ENCODE results near the gene ELK4.

Gene ELK4

GRCh38 chr1:205580923-205581180 lies 51.0 kb downstream of the ELK4 start:
- DNase-seq (ENCODE audit: low read depth) = no peak

- DNase-seq (ENCODE audit: low read depth) = no peak
These were observed 51.5 kb downstream of the ELK4 start for GRCh38 chr1:205580140-205580922.

GRCh38 chr1:205579711-205580110 lies 52.1 kb downstream of the ELK4 start:
- no peak for DNase-seq (ENCODE audit: low read depth)

GRCh38 chr1:205578780-205579571 lies 52.8 kb downstream of the ELK4 start:
- no peak for DNase-seq (ENCODE audit: low read depth)

GRCh38 chr1:205577874-205578658 lies 53.7 kb downstream of the ELK4 start:
- DNase-seq (ENCODE audit: low read depth) = no peak

GRCh38 chr1:205576805-205577761 lies 54.7 kb downstream of the ELK4 start:
- DNase-seq (ENCODE audit: low read depth) = no peak

GRCh38 chr1:205576011-205576410 lies 55.8 kb downstream of the ELK4 start:
- no peak for DNase-seq (ENCODE audit: low read depth)

- DNase-seq (ENCODE audit: low read depth) = no peak
These were observed 56.4 kb downstream of the ELK4 start for GRCh38 chr1:205575294-205575885.

- no peak for DNase-seq (ENCODE audit: low read depth)
These were observed 59.4 kb downstream of the ELK4 start for GRCh38 chr1:205572421-205572820.

GRCh38 chr1:205571747-205572146 lies 60.1 kb downstream of the ELK4 start:
- no peak for DNase-seq (ENCODE audit: low read depth)

GRCh38 chr1:205570796-205571537 lies 60.8 kb downstream of the ELK4 start:
- no peak for DNase-seq (ENCODE audit: low read depth)

GRCh38 chr1:205570173-205570501 lies 61.7 kb downstream of the ELK4 start:
- DNase-seq (ENCODE audit: low read depth) = no peak

- DNase-seq (ENCODE audit: low read depth) = no peak
These were observed 62.2 kb downstream of the ELK4 start for GRCh38 chr1:205569411-205570172.

GRCh38 chr1:205568469-205569361 lies 63.1 kb downstream of the ELK4 start:
- no peak for DNase-seq (ENCODE audit: low read depth)

GRCh38 chr1:205568135-205568468 lies 63.7 kb downstream of the ELK4 start:
- no peak for DNase-seq (ENCODE audit: low read depth)

GRCh38 chr1:205567716-205568115 lies 64.1 kb downstream of the ELK4 start:
- DNase-seq (ENCODE audit: low read depth) = no peak

- DNase-seq (ENCODE audit: low read depth) = no peak
These were observed 66.0 kb downstream of the ELK4 start for GRCh38 chr1:205565799-205566198.

GRCh38 chr1:205563927-205564441 lies 67.8 kb downstream of the ELK4 start:
- DNase-seq (ENCODE audit: low read depth) = no peak

Data from ELR (cell line).